Measurements from ENCODE around the gene ZNF630.
"Not testable (repeated sequence)": the region's sequence is repeated elsewhere in the genome, so short reads cannot be mapped to it uniquely, and the experiment has no call there.

ZNF630 gene

GRCh38 chrX:48035891-48036290, 35.5 kb downstream of the ZNF630 start:
- DNase-seq (ENCODE audit: low read depth), result no peak
- no peak overlapping the region for H3K4me3 ChIP-seq (ENCODE audit: low read depth, low read length)

GRCh38 chrX:48030641-48031173, 40.7 kb downstream of the ZNF630 start:
- not testable (repeated sequence) for DNase-seq (ENCODE audit: low read depth); H3K4me3 ChIP-seq (ENCODE audit: low read depth, low read length)

GRCh38 chrX:48030237-48030636, 41.2 kb downstream of the ZNF630 start:
- no peak for DNase-seq (ENCODE audit: low read depth)
- H3K4me3 ChIP-seq (ENCODE audit: low read depth, low read length), result no peak overlapping the region

- DNase-seq (ENCODE audit: low read depth), result no peak
- no peak overlapping the region for H3K4me3 ChIP-seq (ENCODE audit: low read depth, low read length)
Observed at GRCh38 chrX:48028091-48028490, 43.3 kb downstream of the ZNF630 start.

- DNase-seq (ENCODE audit: low read depth); H3K4me3 ChIP-seq (ENCODE audit: low read depth, low read length): not testable (repeated sequence)
Observed at GRCh38 chrX:48027545-48027944, 43.9 kb downstream of the ZNF630 start.

GRCh38 chrX:48025561-48025960, 45.9 kb downstream of the ZNF630 start:
- DNase-seq (ENCODE audit: low read depth), result no peak

GRCh38 chrX:48022738-48023137, 48.7 kb downstream of the ZNF630 start:
- no peak for DNase-seq (ENCODE audit: low read depth)

More at GRCh38 chrX:48025561-48025960, 45.9 kb downstream of the ZNF630 start:
- H3K4me3 ChIP-seq (ENCODE audit: low read depth, low read length), result no peak overlapping the region

GRCh38 chrX:48022100-48022499, 49.3 kb downstream of the ZNF630 start:
- no peak for DNase-seq (ENCODE audit: low read depth)
- H3K4me3 ChIP-seq (ENCODE audit: low read depth, low read length), result no peak overlapping the region

More at GRCh38 chrX:48022738-48023137, 48.7 kb downstream of the ZNF630 start:
- H3K4me3 ChIP-seq (ENCODE audit: low read depth, low read length), result no peak overlapping the region

- peak; percentile 53 for DNase-seq (ENCODE audit: low read depth)
- H3K4me3 ChIP-seq (ENCODE audit: low read depth, low read length), result peak overlapping the region; percentile 59
Observed at GRCh38 chrX:48021026-48021900, 50.2 kb downstream of the ZNF630 start.

- DNase-seq (ENCODE audit: low read depth); H3K4me3 ChIP-seq (ENCODE audit: low read depth, low read length): not testable (repeated sequence)
Observed at GRCh38 chrX:48020472-48020871, 51.0 kb downstream of the ZNF630 start.

- DNase-seq (ENCODE audit: low read depth); H3K4me3 ChIP-seq (ENCODE audit: low read depth, low read length): not testable (repeated sequence)
Observed at GRCh38 chrX:48019892-48020291, 51.5 kb downstream of the ZNF630 start.

- not testable (repeated sequence) for DNase-seq (ENCODE audit: low read depth)
Observed at GRCh38 chrX:48016583-48017310, 54.7 kb downstream of the ZNF630 start.

GRCh38 chrX:48009445-48009960, 61.9 kb downstream of the ZNF630 start:
- not testable (repeated sequence) for DNase-seq (ENCODE audit: low read depth); H3K4me3 ChIP-seq (ENCODE audit: low read depth, low read length)

More at GRCh38 chrX:48016583-48017310, 54.7 kb downstream of the ZNF630 start:
- not testable (repeated sequence) for H3K4me3 ChIP-seq (ENCODE audit: low read depth, low read length)

Measured in skeletal muscle cell (primary cell).